ENCODE results near the gene ACBD4.
A peak's percentile ranks its signal among the peaks of the same experiment; 100 is the strongest.

ACBD4 gene

DNA sequence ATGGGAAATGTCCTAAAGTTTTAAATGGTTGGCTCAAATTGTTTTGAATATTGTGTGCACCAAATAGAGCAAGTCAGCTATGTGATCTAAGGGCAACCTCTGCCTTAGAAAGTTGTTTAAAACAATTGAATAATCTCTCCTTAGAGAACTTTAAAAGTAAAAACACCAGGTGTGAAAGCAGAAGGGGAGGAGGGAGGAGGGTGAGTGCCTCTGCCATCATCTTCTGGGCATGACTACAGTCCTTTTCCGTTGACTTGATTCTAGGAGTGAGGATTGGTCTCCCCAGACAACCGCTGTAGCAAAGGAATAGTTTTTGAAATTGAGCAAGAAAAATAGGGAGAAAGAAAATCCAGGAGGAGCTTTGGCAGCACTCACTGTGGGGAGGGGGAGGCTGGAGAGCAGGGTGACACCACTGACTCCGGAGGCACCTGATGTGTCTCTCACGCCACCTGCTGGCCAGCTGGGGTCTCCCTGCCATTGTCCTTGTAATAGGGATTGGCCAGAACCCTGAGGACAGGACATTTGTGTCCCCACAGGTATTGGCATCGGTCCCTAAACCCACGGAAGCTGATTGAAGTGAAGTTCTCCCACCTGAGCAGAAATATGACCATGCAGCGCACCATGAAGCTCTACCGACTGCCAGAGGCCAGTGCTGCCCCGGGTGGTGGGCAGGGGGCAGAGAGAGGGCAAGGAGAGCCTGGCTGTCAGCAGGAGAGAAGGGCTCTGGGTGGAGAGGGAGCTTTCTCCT lies 36.4 kb upstream of the ACBD4 start:
- no peak for TF ChIP-seq POLR2A (IDR thresholded peaks at IDR 0.05; ENCODE audit: low read length)
- peak; percentile 68 to 82 for DNase-seq

DNA sequence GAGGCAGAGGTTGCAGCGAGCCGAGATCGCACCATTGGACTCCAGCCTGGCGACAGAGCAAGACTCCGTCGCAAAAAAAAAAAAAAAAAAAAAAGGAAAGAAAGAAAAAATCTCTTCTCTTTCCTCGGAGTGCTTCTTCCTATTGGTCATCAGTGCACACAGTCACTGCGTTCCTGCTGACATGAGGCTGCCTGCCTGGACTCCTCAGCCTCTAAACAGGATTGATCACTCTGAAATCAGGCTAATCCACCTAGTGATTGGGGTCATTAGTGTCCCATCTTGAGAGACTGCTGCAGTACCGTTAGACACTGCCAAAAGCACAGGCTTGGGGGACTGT lies 34.0 kb upstream of the ACBD4 start:
- TF ChIP-seq POLR2A (IDR thresholded peaks at IDR 0.05; ENCODE audit: low read length) (no peak), GATA1 (IDR thresholded peaks at IDR 0.05; ENCODE audit: low read depth, low read length) (no peak)

DNA sequence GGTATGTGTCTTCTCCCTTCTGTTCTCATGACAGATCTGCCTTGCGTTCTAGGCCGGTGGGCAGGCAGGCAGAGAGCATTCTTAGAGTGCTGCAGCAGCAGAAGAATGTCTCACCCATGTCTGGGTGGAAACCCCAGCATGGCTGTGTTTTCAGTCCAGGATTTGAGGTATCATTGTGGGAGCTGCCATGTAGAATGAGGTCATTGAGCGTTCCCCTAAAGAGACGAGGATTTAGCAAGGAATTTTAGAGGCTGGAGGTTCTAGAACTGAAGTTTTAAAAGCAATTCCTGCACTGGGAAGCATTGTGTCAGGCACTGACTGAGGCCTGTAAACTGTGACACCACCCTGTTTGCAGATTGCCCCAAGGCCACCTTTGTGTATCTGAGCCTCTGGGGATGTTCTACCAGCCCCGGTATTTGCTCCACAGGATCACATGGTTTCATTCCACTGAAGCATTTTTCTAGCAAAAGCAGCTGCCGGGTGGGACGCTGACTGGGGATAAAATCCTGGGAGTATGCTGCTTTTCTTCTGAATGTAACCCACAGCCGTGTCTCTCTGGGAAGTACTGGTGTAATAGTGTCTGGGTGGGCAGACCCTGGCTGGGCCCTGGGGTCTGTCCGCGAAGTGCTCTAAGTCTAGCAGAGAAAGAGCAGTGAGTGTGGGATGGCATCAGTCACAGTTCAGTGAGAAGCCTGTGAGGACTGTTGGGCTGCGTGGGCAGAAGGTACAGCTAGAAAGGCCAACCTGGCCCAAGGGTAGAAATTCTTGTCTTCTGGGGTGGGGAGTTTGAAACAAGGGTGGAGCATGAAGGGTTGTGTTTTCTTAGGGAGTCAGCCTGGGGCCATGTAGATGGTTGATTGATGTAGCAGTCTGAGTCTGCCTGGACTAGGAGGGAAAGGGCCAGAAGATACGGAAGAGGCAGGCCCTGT lies 33.3 kb upstream of the ACBD4 start:
- TF ChIP-seq POLR2A (IDR thresholded peaks at IDR 0.05; ENCODE audit: low read length) (no peak), GATA1 (IDR thresholded peaks at IDR 0.05; ENCODE audit: low read depth, low read length) (no peak)
- DNase-seq, result no peak

More for the DNA sequence above, 34.0 kb upstream of the ACBD4 start:
- DNase-seq, result no peak

DNA sequence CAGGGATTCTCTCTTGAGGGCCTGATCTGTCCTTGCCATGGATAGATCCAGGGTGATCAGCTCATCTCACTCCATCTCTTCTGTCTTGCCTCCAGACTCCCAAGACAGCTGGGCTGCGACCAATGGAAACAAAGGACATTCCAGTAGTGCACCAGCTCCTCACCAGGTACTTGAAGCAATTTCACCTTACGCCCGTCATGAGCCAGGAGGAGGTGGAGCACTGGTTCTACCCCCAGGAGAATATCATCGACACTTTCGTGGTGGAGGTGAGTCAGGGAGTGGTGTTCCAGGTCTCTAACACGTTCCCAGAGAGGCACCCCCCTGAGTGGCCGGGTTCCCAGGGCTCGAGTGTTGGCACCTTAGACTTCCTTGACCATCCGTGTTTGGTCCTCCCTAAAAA lies 32.6 kb upstream of the ACBD4 start:
- no peak for DNase-seq

DNA sequence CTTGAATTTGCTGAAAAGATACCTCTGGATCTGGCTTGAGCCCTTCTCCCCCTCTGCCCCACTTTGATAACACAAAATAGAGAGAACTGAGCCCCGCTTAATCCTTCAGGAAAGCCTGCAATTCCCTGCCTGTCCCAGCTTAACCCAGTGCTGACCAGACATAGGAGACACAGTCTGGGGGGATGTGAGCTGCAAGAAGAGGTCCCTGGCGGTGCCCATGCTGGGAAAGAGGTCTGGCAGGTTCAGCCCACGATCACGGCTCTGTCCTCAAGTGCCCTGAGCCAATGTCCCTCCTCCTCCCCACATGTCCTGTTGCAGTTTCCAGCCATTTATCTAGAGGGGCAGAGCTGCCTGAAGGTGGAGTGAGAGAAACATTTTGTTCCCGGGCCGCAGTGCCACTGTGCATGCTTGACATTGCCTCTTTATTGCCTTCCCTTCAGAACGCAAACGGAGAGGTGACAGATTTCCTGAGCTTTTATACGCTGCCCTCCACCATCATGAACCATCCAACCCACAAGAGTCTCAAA lies 32.2 kb upstream of the ACBD4 start:
- TF ChIP-seq GATA1 (IDR thresholded peaks at IDR 0.05; ENCODE audit: low read depth, low read length) (no peak), POLR2A (IDR thresholded peaks at IDR 0.05; ENCODE audit: low read length) (no peak)
- DNase-seq, result no peak

More for the DNA sequence above, 32.6 kb upstream of the ACBD4 start:
- TF ChIP-seq GATA1 (IDR thresholded peaks at IDR 0.05; ENCODE audit: low read depth, low read length) (no peak), POLR2A (IDR thresholded peaks at IDR 0.05; ENCODE audit: low read length) (no peak)

DNA sequence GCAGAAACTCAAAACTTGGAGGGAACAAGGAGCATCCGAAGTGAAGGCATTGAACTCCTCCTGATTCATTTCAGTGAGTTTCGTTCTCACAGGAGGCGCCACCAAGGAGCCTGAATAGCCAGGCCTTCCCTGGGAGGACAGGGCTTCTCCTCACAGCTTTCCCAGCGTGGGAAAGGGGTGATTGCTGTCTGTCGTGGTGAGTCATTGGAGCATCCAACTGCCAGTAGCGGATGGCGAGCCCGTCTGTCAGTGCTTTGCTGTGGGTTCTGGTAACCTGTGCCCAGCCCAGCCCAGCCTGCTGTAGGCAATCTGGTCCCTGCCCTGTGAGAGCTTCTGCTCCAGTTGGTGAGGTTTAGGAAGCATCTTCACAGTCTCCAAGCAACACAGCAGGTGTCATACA lies 31.5 kb upstream of the ACBD4 start:
- no peak for DNase-seq
- TF ChIP-seq POLR2A (IDR thresholded peaks at IDR 0.05; ENCODE audit: low read length) (no peak), GATA1 (IDR thresholded peaks at IDR 0.05; ENCODE audit: low read depth, low read length) (no peak)

DNA sequence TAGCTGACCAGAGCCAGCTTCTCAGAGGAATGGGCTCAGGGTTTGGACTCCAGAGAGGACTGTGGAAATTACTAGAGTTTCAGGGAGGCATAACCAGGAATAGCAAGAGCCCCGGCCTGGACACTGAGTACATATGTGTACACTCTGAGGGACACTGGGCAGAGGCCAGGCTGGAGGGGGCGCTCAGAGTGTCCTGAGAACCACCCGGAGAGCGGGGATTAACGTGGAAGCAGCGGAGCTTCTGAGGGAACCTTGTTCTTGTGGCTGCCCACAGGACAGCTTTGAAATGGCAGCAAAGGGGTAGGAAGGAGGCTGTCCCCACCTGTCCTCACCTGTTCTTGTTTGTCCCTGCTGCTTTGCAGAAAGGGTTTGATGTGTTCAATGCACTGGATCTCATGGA lies 31.0 kb upstream of the ACBD4 start:
- no peak for DNase-seq
- TF ChIP-seq POLR2A (IDR thresholded peaks at IDR 0.05; ENCODE audit: low read length) (no peak), GATA1 (IDR thresholded peaks at IDR 0.05; ENCODE audit: low read depth, low read length) (no peak)

DNA sequence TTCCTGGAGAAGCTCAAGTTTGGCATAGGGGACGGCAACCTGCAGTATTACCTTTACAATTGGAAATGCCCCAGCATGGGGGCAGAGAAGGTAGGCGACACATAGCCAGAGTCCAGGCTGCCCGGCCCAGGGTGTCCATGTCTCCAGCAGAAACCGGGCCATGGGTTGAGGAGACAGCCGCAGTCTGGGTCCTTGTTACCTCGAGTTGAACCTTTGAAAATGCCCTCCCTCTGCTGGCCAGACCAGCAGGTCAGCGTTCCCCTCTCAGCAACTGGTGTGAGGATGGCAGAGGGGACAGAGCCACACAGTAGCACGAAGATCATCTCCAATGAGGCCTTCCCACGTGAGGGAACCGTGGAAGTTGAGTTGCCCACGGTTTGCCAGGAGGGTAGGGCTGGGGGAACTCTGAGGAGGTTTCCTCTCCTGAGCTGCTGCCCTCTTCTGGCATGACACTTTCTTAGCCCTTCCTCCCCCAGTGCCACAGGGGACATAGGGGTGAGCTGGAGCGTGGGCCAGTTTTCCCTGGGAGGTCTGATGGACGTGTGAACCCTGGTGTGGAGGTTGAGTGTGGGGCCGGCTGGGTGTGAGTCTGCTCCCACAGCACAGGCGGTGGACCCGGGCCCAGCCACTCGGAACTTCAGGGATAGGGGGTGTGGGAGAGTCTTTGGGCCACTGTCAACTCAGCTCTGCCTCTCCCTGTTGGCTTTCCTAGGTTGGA lies 30.4 kb upstream of the ACBD4 start:
- TF ChIP-seq GATA1 (IDR thresholded peaks at IDR 0.05; ENCODE audit: low read depth, low read length), result no peak
- no peak for DNase-seq

DNA sequence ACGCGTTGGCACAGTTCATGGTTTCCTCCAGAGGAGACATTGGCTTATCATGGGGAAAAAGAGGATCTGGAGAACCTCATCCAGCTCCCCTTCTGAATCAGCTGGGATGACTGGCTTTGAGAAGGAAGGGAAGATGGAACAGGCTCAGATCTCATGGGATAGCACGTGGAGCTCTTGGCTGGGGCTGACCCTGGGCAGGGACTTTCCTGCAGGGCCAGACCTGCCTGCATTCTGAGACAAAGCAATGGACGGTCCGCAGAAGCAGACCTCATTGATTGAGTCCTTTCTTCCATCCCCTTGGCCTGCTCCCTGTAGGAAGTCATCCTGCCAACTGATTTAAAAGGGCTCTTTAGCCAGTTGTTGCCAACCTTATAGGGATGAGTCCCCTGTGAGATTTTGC lies 29.4 kb upstream of the ACBD4 start:
- DNase-seq, result no peak
- TF ChIP-seq POLR2A (IDR thresholded peaks at IDR 0.05; ENCODE audit: low read length), result no peak
- TF ChIP-seq GATA1 (IDR thresholded peaks at IDR 0.05; ENCODE audit: low read depth, low read length), result no peak

DNA sequence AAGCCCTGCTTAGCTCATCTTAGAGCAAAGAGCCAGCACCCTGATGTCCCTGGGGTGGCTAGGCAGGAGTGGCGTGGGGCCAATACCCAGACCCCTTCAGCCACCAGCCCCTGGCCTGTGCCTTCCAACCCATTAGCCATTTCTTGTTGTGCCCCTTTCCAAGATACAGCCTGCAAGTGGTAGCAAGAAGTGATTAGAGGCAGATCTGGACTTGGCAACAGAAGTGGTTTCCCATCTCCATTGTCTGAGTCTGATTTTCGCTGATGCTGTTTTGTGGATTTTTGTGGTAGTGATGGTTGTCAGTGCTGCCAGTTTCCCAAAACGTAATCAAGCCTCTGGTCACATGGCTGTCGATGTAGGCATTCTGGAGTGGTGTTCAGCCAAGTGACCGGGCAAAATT lies 28.9 kb upstream of the ACBD4 start:
- DNase-seq, result no peak
- TF ChIP-seq GATA1 (IDR thresholded peaks at IDR 0.05; ENCODE audit: low read depth, low read length) (no peak), POLR2A (IDR thresholded peaks at IDR 0.05; ENCODE audit: low read length) (no peak)

DNA sequence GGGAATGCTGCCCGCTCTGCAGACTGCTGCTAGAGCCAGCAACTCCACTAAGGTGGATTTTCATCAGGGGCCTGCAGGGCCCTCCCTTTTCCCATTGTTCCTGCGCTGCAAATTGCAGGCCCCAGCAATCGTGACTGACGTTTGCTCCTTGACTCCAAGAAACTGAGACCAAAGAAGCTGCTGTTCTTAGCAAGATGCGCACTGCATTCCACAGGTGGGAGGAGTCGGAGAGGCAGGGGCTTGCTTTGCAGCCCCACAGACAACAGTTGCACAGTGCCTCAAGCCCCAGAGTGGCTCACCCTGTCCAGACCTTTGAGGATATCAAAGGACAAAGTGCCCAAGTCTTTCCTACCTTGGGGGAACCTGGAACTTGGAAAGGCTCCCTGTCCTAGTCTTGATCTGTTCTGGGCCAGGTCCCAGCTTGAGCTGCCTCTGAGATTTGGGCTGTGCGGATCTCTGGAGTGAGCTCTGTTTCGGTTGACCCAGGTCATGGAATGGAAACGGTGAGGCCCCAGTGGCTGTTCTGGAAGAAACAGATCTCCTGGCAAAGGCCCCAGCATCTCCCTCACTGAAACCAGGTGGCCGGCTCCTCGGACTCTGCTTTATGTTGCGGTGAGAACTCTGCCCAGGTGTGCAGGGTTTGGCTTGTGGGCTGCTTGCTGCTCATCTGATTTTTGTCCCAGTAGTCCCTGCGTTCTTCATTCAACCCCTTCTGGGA lies 28.0 kb upstream of the ACBD4 start:
- no peak for TF ChIP-seq POLR2A (IDR thresholded peaks at IDR 0.05; ENCODE audit: low read length)
- no peak for TF ChIP-seq GATA1 (IDR thresholded peaks at IDR 0.05; ENCODE audit: low read depth, low read length)
- DNase-seq, result no peak

DNA sequence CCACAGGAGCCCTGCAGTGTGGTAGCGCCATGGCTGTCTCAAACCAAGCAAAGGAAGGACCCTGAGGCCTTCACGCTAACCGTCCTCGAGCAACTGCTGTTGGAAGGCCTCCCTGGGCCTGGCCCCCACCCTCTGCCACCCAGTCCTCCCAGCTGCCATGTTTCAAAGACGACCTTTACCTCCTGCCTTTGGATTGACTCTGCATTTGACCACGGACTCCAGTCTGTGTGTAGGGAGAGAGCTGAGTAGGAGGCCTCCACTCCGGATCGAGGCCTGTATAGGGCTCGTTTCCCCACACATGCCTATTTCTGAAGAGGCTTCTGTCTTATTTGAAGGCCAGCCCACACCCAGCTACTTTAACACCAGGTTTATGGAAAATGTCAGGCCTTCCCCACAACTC lies 27.4 kb upstream of the ACBD4 start:
- no peak for TF ChIP-seq POLR2A (IDR thresholded peaks at IDR 0.05; ENCODE audit: low read length)
- no peak for TF ChIP-seq GATA1 (IDR thresholded peaks at IDR 0.05; ENCODE audit: low read depth, low read length)
- DNase-seq, result no peak

Data from erythroblast (primary cell).